ENCODE measurements around the gene MACROD1. TPM values are rescaled to one million over a fixed set of nuclear protein-coding genes. Genes with fewer than 3 reads are reported as not detected.
A peak's percentile ranks its signal among the peaks of the same experiment; 100 is the strongest.

Gene MACROD1
- total and polyA plus RNA-seq, 7 experiments from 2014 or later = 5.4 to 16.2 (median 9.7) TPM

DNA sequence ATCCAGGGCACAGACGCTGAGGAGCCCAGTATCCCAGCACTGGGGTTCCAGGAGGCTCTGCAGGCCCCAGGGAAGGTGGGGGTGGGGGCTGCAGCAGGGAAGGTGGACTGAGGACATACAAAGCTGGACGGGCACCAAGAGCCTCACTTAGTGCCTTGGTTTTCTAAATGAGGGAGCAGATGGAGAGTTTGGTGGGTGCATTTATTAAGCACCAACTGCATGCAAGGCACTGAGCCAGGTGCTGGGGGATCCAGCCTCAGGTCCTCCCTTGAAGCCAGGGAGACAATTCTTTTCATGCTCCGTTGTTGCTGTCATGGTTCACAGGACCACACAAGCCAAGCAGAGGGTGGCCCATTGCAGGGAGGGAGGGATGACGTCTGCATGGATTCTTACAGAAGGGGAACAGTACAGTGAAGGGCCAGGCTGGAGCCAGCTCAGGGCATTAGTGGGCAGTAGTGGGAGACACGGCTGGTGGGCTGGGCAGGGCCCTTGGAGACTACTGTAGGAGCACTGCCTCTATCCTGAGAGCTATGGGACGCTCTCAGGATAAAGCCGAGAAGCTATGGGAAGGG lies 65.0 kb downstream of the MACROD1 start:
- H3K9me3 ChIP-seq (ENCODE audit: control insufficient read depth in 2 of 3, low read length in 3 of 3) = no peaks in the 10 kb centered on the region
- Mint-ChIP-seq H3K36me3 (no peaks in the 10 kb centered on the region), H3K4me3 (no peak overlapping the region), H3K27ac (no peak overlapping the region), H3K4me1 (peaks cover 0 to 9% (median 0%) of the 10 kb centered on the region in 7 donors), H3K9me3 (no peaks in the 10 kb centered on the region), H3K27me3 (no peaks in the 10 kb centered on the region)
- no peak overlapping the region for H3K4me3 ChIP-seq (ENCODE audit: low read length)
- H3K36me3 ChIP-seq (ENCODE audit: control insufficient read depth in 2 of 3, insufficient read depth in 3 of 3, low read length in 3 of 3) = no peaks in the 10 kb centered on the region
- no peak overlapping the region for H3K27ac ChIP-seq (ENCODE audit: low read depth, low read length)
- DNase-seq (no peak), ATAC-seq (no peak)
- ChIA-PET CTCF (no interaction called here), POLR2A (no interaction called here)
- no peaks in the 10 kb centered on the region for H3K27me3 ChIP-seq (ENCODE audit: control insufficient read depth in 2 of 2, insufficient read depth in 2 of 2, low read length in 2 of 2)
- H3K4me1 ChIP-seq (ENCODE audit: control insufficient read depth in 2 of 2, insufficient read depth in 2 of 2, low read length in 2 of 2) = no peaks in the 10 kb centered on the region
- intact Hi-C loops (cut with micrococcal nuclease) = no loop called here

DNA sequence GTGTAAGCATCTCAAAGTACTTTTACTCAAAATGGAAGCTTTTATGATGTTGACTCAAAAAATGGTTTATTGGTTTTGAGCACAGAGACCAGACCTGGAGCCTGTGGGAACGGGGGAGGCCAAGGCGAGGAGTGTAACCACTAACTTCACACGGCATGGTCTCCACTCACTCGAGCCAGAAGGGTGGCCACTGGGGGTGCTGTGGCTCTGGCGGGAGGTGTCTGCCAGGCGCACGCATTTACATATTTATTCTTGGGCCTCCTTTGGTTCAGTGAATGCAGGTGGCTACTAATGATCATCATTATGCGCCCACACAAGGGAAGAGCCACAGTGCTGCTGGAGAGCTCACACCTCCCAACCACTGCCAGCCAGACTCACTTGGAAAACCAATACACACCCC lies 65.6 kb downstream of the MACROD1 start:
- H3K27me3 ChIP-seq (ENCODE audit: control insufficient read depth in 2 of 2, insufficient read depth in 2 of 2, low read length in 2 of 2) = no peaks in the 10 kb centered on the region
- no peak overlapping the region for H3K27ac Mint-ChIP-seq
- CTCF ChIA-PET = no interaction called here
- no peaks in the 10 kb centered on the region for H3K4me1 ChIP-seq (ENCODE audit: control insufficient read depth in 2 of 2, insufficient read depth in 2 of 2, low read length in 2 of 2)
- H3K4me3 ChIP-seq (ENCODE audit: low read length) = no peak overlapping the region
- POLR2A ChIA-PET = no interaction called here
- no peak for DNase-seq
- no peak overlapping the region for H3K27ac ChIP-seq (ENCODE audit: low read depth, low read length)
- intact Hi-C loops (cut with micrococcal nuclease) = no loop called here
- no peaks in the 10 kb centered on the region for H3K36me3 Mint-ChIP-seq
- H3K27me3 Mint-ChIP-seq = no peaks in the 10 kb centered on the region
- H3K9me3 ChIP-seq (ENCODE audit: control insufficient read depth in 2 of 3, low read length in 3 of 3) = no peaks in the 10 kb centered on the region
- no peak for ATAC-seq
- H3K36me3 ChIP-seq (ENCODE audit: control insufficient read depth in 2 of 3, insufficient read depth in 3 of 3, low read length in 3 of 3) = no peaks in the 10 kb centered on the region
- peaks cover 0 to 9% (median 0%) of the 10 kb centered on the region in 7 donors for H3K4me1 Mint-ChIP-seq
- H3K9me3 Mint-ChIP-seq = no peaks in the 10 kb centered on the region
- no peak overlapping the region for H3K4me3 Mint-ChIP-seq

DNA sequence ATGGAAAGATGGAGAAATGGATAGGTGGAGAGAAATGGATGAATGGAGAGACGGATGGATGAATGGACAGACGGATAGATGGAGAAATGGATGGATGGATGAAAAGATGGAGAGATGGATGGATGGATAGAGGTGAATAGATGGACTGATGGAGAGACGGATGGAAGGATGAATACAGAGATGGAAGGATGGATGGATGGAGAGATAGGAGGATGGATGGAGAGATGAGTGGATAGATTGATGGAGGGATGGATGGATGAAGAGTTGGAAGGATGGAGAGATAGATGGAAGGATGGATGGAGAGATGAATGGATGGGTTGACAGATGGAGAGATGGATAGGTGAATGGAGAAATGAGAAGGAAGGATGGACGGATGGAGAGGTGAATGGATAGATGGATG lies 66.5 kb downstream of the MACROD1 start:
- no peaks in the 10 kb centered on the region for H3K27me3 Mint-ChIP-seq
- intact Hi-C loops (cut with micrococcal nuclease) = no loop called here
- H3K9me3 Mint-ChIP-seq = no peaks in the 10 kb centered on the region
- no peak overlapping the region for H3K4me3 Mint-ChIP-seq
- no peaks in the 10 kb centered on the region for H3K27me3 ChIP-seq (ENCODE audit: control insufficient read depth in 2 of 2, insufficient read depth in 2 of 2, low read length in 2 of 2)
- ChIA-PET CTCF (no interaction called here), POLR2A (no interaction called here)
- peaks cover 0 to 9% (median 0%) of the 10 kb centered on the region in 7 donors for H3K4me1 Mint-ChIP-seq
- H3K4me1 ChIP-seq (ENCODE audit: control insufficient read depth in 2 of 2, insufficient read depth in 2 of 2, low read length in 2 of 2) = no peaks in the 10 kb centered on the region
- DNase-seq (no peak), ATAC-seq (no peak)
- H3K27ac Mint-ChIP-seq = peak overlapping the region in 1 of 9 donors; percentile 60
- no peaks in the 10 kb centered on the region for H3K9me3 ChIP-seq (ENCODE audit: control insufficient read depth in 2 of 3, low read length in 3 of 3)
- H3K36me3 ChIP-seq (ENCODE audit: control insufficient read depth in 2 of 3, insufficient read depth in 3 of 3, low read length in 3 of 3) = no peaks in the 10 kb centered on the region
- H3K4me3 ChIP-seq (ENCODE audit: low read length) = no peak overlapping the region
- H3K36me3 Mint-ChIP-seq = no peaks in the 10 kb centered on the region
- H3K27ac ChIP-seq (ENCODE audit: low read depth, low read length) = no peak overlapping the region

DNA sequence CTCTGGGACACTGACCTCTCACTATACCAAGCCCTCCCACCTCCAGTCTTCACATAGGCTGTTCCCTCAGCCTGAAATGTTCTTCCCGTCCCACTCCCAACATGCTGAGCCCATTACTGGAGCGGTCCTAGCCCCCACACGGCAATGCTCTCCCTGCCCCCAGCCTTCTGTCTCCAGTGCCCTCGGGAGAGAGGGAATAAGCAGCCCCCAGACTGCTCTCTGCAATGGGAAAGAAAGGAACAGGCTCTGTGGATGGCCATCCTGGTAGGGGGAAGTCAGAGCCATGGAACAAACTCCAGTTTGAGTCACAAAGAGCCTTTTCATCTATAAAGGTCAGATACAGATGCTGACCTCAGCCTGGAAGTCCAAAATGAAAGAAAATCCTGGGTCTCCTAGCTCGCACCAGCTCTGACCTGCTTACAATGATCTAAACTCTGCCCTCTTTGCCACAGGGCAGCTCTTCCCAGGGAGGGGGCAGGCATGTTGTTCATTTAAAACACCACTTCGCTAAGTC lies 67.5 kb downstream of the MACROD1 start:
- Mint-ChIP-seq H3K27ac (no peak overlapping the region), H3K9me3 (no peaks in the 10 kb centered on the region), H3K4me3 (no peak overlapping the region), H3K36me3 (no peaks in the 10 kb centered on the region), H3K27me3 (no peaks in the 10 kb centered on the region), H3K4me1 (peaks cover 0 to 9% (median 0%) of the 10 kb centered on the region in 7 donors)
- ChIA-PET POLR2A (no interaction called here), CTCF (no interaction called here)
- ATAC-seq (no peak), DNase-seq (no peak)
- intact Hi-C loops (cut with micrococcal nuclease) = no loop called here
- H3K27ac ChIP-seq (ENCODE audit: low read depth, low read length) = no peak overlapping the region
- no peaks in the 10 kb centered on the region for H3K27me3 ChIP-seq (ENCODE audit: control insufficient read depth in 2 of 2, insufficient read depth in 2 of 2, low read length in 2 of 2)
- no peaks in the 10 kb centered on the region for H3K36me3 ChIP-seq (ENCODE audit: control insufficient read depth in 2 of 3, insufficient read depth in 3 of 3, low read length in 3 of 3)
- no peaks in the 10 kb centered on the region for H3K4me1 ChIP-seq (ENCODE audit: control insufficient read depth in 2 of 2, insufficient read depth in 2 of 2, low read length in 2 of 2)
- H3K4me3 ChIP-seq (ENCODE audit: low read length) = no peak overlapping the region
- no peaks in the 10 kb centered on the region for H3K9me3 ChIP-seq (ENCODE audit: control insufficient read depth in 2 of 3, low read length in 3 of 3)

DNA sequence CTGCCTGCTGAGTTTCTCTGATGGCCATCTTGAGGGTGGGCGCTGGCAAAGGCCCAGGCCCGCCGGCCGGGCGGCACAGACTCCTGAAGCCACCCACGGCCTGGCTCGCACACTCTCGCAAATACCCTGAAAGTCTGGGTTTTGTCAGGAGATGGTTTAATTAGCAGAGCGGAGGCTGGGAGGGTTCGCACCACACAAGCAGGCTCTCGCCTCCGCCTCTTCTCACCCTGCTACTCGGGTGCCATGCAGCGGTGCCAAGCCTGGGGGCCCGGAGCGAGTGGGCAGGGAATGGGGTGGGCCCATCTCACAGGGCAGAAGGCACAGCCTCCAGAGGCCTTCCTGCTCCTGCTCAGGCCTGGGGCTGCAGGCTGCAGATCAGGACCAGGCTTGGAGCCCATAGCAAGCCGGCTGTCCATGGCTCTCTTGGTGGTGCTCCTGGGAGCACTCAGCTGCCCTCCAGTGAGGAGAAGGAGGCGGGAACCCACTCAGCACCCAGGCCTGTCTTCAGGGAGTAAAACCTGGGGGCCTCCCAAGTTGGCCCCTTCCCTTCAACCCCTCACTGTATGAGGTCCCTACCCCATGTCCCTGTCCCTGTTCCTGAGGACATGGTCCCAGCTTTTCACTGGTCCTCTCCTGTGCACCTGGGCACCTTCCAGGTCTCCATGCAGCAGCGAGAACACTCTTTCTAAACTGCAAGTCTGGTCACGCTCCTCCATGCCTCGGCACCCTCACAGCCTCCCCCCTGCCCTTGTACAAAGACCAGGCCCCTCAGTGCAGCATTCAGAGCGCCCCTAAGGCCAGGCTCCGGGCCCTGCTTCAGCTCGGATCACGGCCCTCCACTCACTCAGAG lies 68.2 kb downstream of the MACROD1 start:
- Mint-ChIP-seq H3K27ac (no peak overlapping the region), H3K9me3 (no peaks in the 10 kb centered on the region), H3K36me3 (no peaks in the 10 kb centered on the region), H3K4me3 (no peak overlapping the region), H3K4me1 (peaks cover 0 to 9% (median 0%) of the 10 kb centered on the region in 7 donors), H3K27me3 (no peaks in the 10 kb centered on the region)
- ChIA-PET POLR2A (no interaction called here), CTCF (no interaction called here)
- no peaks in the 10 kb centered on the region for H3K9me3 ChIP-seq (ENCODE audit: control insufficient read depth in 2 of 3, low read length in 3 of 3)
- ATAC-seq = no peak
- H3K4me3 ChIP-seq (ENCODE audit: low read length) = no peak overlapping the region
- no peaks in the 10 kb centered on the region for H3K36me3 ChIP-seq (ENCODE audit: control insufficient read depth in 2 of 3, insufficient read depth in 3 of 3, low read length in 3 of 3)
- intact Hi-C loops (cut with micrococcal nuclease) = no loop called here
- no peaks in the 10 kb centered on the region for H3K27me3 ChIP-seq (ENCODE audit: control insufficient read depth in 2 of 2, insufficient read depth in 2 of 2, low read length in 2 of 2)
- no peaks in the 10 kb centered on the region for H3K4me1 ChIP-seq (ENCODE audit: control insufficient read depth in 2 of 2, insufficient read depth in 2 of 2, low read length in 2 of 2)
- no peak overlapping the region for H3K27ac ChIP-seq (ENCODE audit: low read depth, low read length)
- no peak for DNase-seq

DNA sequence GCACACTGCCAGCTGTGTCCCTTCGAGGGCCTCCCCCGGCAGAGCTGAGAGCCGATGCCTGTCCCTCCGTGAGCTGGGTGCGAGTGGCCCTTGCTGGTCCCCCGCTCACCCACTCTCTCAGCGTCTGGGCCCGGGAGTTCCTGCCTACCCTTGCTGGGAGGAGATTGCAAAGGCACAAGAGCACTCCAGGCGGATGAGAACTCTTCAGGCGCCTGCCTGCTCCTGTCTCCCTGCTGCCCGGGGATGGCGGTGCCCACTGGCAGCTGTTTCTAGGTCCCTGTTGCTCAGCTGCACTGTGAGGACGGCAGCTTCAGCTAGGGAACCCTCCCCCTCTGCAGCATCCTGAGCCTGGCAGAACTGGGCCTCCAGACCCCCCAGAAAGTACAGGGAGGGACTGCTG lies 69.1 kb downstream of the MACROD1 start:
- no peaks in the 10 kb centered on the region for H3K27me3 ChIP-seq (ENCODE audit: control insufficient read depth in 2 of 2, insufficient read depth in 2 of 2, low read length in 2 of 2)
- Mint-ChIP-seq H3K4me3 (no peak overlapping the region), H3K36me3 (no peaks in the 10 kb centered on the region), H3K27ac (no peak overlapping the region), H3K27me3 (no peaks in the 10 kb centered on the region), H3K4me1 (peaks cover 0 to 9% (median 0%) of the 10 kb centered on the region in 7 donors), H3K9me3 (no peaks in the 10 kb centered on the region)
- no peak for DNase-seq
- H3K9me3 ChIP-seq (ENCODE audit: control insufficient read depth in 2 of 3, low read length in 3 of 3) = no peaks in the 10 kb centered on the region
- no peak overlapping the region for H3K4me3 ChIP-seq (ENCODE audit: low read length)
- no peak overlapping the region for H3K27ac ChIP-seq (ENCODE audit: low read depth, low read length)
- H3K4me1 ChIP-seq (ENCODE audit: control insufficient read depth in 2 of 2, insufficient read depth in 2 of 2, low read length in 2 of 2) = no peaks in the 10 kb centered on the region
- POLR2A ChIA-PET = no interaction called here
- no peaks in the 10 kb centered on the region for H3K36me3 ChIP-seq (ENCODE audit: control insufficient read depth in 2 of 3, insufficient read depth in 3 of 3, low read length in 3 of 3)
- CTCF ChIA-PET = interaction anchor here (0.7 kb wide), 1 partner anchor 24 kb away, joined by 3 read pairs; no protein-coding TSS in a partner anchor
- intact Hi-C loops (cut with micrococcal nuclease) = no loop called here
- ATAC-seq = no peak

DNA sequence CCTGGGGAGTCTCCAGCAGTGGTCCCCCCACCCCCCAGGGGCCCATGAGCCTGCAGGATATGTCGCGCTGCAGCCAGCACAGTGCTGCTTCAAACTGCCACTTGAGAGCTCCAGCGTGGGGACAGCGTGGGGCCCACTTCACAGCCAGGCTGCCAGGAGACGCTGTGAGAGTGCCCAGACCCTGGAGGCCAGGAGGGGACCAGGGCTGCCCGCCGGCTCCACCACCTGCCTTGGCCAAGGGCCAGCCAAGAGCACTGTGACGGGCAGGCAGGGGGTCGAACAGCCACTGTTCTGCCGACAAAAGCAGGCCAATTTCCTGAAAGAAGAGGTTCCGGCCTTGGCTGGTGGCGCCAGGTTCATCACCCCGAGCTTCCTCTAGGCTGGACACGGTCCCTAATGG lies 70.0 kb downstream of the MACROD1 start:
- POLR2A ChIA-PET = no interaction called here
- H3K4me3 Mint-ChIP-seq = no peak overlapping the region
- intact Hi-C loops (cut with micrococcal nuclease) = no loop called here
- Histone ChIP-seq H3K4me1 (ENCODE audit: control insufficient read depth in 2 of 2, insufficient read depth in 2 of 2, low read length in 2 of 2) (no peaks in the 10 kb centered on the region), H3K27me3 (ENCODE audit: control insufficient read depth in 2 of 2, insufficient read depth in 2 of 2, low read length in 2 of 2) (no peaks in the 10 kb centered on the region), H3K9me3 (ENCODE audit: control insufficient read depth in 2 of 3, low read length in 3 of 3) (no peaks in the 10 kb centered on the region), H3K36me3 (ENCODE audit: control insufficient read depth in 2 of 3, insufficient read depth in 3 of 3, low read length in 3 of 3) (no peaks in the 10 kb centered on the region), H3K4me3 (ENCODE audit: low read length) (no peak overlapping the region), H3K27ac (ENCODE audit: low read depth, low read length) (no peak overlapping the region)
- CTCF ChIA-PET = no interaction called here
- H3K9me3 Mint-ChIP-seq = no peaks in the 10 kb centered on the region
- H3K27ac Mint-ChIP-seq = no peak overlapping the region
- ATAC-seq (no peak), DNase-seq (no peak)
- no peaks in the 10 kb centered on the region for H3K36me3 Mint-ChIP-seq
- peaks cover 0 to 9% (median 0%) of the 10 kb centered on the region in 7 donors for H3K4me1 Mint-ChIP-seq
- no peaks in the 10 kb centered on the region for H3K27me3 Mint-ChIP-seq
